GM12878 (cell line): ENCODE data around the gene PMP22. TPM values are rescaled to one million over a fixed set of nuclear protein-coding genes. Genes with fewer than 3 reads are reported as not detected.

ENCODE experiments used
- ATAC-seq: fragments of 200-7000 bp; cut with Tn5 transposase; 3 replicates; pipeline ENCODE4 v1.9.1; 2020; ENCODE audit warnings: mild to moderate bottlenecking, moderate library complexity
- BruUV-seq: library from RNA; stranded (reverse); fragments of 400-500 nt; replicated peaks from 2 replicates; lab custom pipeline; 2021; lab: Mats Ljungman, UMichigan
- CTCF ChIA-PET: fragments of 300-600 bp; sonication (Branson Sonifier 250); formaldehyde crosslinking; extraction: SDS; loops from one replicate; lab custom pipeline; 2021; ENCODE audit warnings: inconsistent platforms; lab: Yijun Ruan, JAX
- POLR2A ChIA-PET: fragments of 350-600 bp; formaldehyde crosslinking; extraction: SDS; loops from one replicate; lab custom pipeline; 2021; ENCODE audit warnings: inconsistent platforms; lab: Charles Lee
- RAD21 ChIA-PET: fragments of 300-600 bp; sonication (Branson Sonifier 250); formaldehyde crosslinking; loops from one replicate; lab custom pipeline; 2023; ENCODE audit warnings: antibody characterized with exemption; ENCODE audit not compliant: unreplicated experiment; lab: Charles Lee
- SMC1A ChIA-PET: fragments of 300-600 bp; sonication (Branson Sonifier 250); formaldehyde crosslinking; loops from one replicate; lab custom pipeline; 2023; ENCODE audit not compliant: unreplicated experiment, uncharacterized antibody; lab: Charles Lee
- DNase-seq: peaks from one replicate; pipeline ENCODE4 v3.0.0-alpha.2; 2011; ENCODE audit warnings: low read depth, low spot score
- FAIRE-seq: peaks from 3 replicates; lab custom pipeline; 2011; peaks lifted over from hg19 to GRCh38; lab: Jason Lieb, UNC
- H2AFZ ChIP-seq: 2 replicates; pipeline ENCODE4 v1.6.0; 2011; ENCODE audit warnings: low read depth, low read length, control low read depth; ENCODE audit not compliant: control insufficient read depth
- H3K27ac ChIP-seq: 2 replicates; pipeline ENCODE4 v1.5.1; 2011; ENCODE audit warnings: control low read depth; ENCODE audit not compliant: control insufficient read depth, insufficient read depth
- H3K27me3 ChIP-seq, 2 experiments: replicated peaks in 1 of 2; 2 replicates each; pipeline versions ENCODE4 v1.6.0 to v1.6.1; 2011; ENCODE audit warnings: low read length in 1 of 2; ENCODE audit not compliant: control insufficient read depth in 2 of 2, insufficient read depth in 2 of 2
- H3K36me3 ChIP-seq, 2 experiments: 2 replicates each; pipeline ENCODE4 v1.5.1; 2011; ENCODE audit warnings: low read length in 1 of 2; ENCODE audit not compliant: control insufficient read depth in 2 of 2, insufficient read depth in 2 of 2
- H3K4me1 ChIP-seq: 2 replicates; pipeline ENCODE4 v1.6.1; 2011; ENCODE audit warnings: mild to moderate bottlenecking, low read length, moderate library complexity, mixed read lengths; ENCODE audit not compliant: control insufficient read depth, insufficient read depth
- H3K4me2 ChIP-seq: 2 replicates; pipeline ENCODE4 v1.6.0; 2011; ENCODE audit warnings: control low read depth; ENCODE audit not compliant: control insufficient read depth, insufficient read depth
- H3K4me3 ChIP-seq: fragments of 200-600 bp; sonication (generic); 2 replicates; pipeline ENCODE4 v1.5.1; 2016
- H3K79me2 ChIP-seq: 2 replicates; pipeline ENCODE4 v1.6.0; 2011; ENCODE audit warnings: low read length; ENCODE audit not compliant: control insufficient read depth, insufficient read depth
- H3K9ac ChIP-seq: 2 replicates; pipeline ENCODE4 v1.8.0; 2011; ENCODE audit warnings: low read length, control low read depth, mixed read lengths; ENCODE audit not compliant: control insufficient read depth, insufficient read depth
- H3K9me3 ChIP-seq: replicated peaks from 3 replicates; pipeline ENCODE4 v1.5.1; 2011; ENCODE audit warnings: mild to moderate bottlenecking, low read length; ENCODE audit not compliant: control insufficient read depth, insufficient read depth
- H4K20me1 ChIP-seq: 2 replicates; pipeline ENCODE4 v1.6.0; 2011; ENCODE audit not compliant: control insufficient read depth, insufficient read depth
- ESRRA ChIP-seq: IDR thresholded peaks from 2 replicates; pipeline ENCODE4 v1.6.1; 2012; ENCODE audit warnings: mild to moderate bottlenecking, low read length, improper control_type of control experiment
- HDAC6 ChIP-seq: fragments of 200-600 bp; sonication (generic); IDR thresholded peaks from one replicate; pipeline ENCODE4 v1.8.0; 2017; ENCODE audit warnings: antibody characterized with exemption; ENCODE audit not compliant: unreplicated experiment
- NR2F1 ChIP-seq: fragments of 450-650 bp; conservative IDR thresholded peaks from 2 replicates; pipeline ENCODE4 v1.6.1; 2017; ENCODE audit warnings: mild to moderate bottlenecking
- PAX5 ChIP-seq: IDR thresholded peaks from 2 replicates; pipeline ENCODE4 v1.6.1; 2011; ENCODE audit warnings: low read depth, low read length, borderline replicate concordance
- RAD51 ChIP-seq: fragments of 450-650 bp; IDR thresholded peaks from 2 replicates; pipeline ENCODE4 v1.6.1; 2016; ENCODE audit warnings: moderate library complexity, mild to moderate bottlenecking, inconsistent platforms
- SREBF1 ChIP-seq: IDR thresholded peaks from 2 replicates; pipeline ENCODE4 v1.6.1; 2012; ENCODE audit warnings: mild to moderate bottlenecking, low read length
- STAT3 ChIP-seq: IDR thresholded peaks from 2 replicates; pipeline ENCODE4 v1.6.1; 2011; ENCODE audit warnings: low read depth, low read length, improper control_type of control experiment
- SUPT20H ChIP-seq: IDR thresholded peaks from 2 replicates; pipeline ENCODE4 v1.6.1; 2011; ENCODE audit warnings: low read depth, mild to moderate bottlenecking, low read length, moderate library complexity, borderline replicate concordance; ENCODE audit not compliant: control insufficient read depth
- TAF1 ChIP-seq: IDR thresholded peaks from 2 replicates; pipeline ENCODE4 v1.6.1; 2011; ENCODE audit warnings: mild to moderate bottlenecking, low read depth, low read length, borderline replicate concordance
- USF2 ChIP-seq: IDR thresholded peaks from 2 replicates; pipeline ENCODE4 v1.6.1; 2011; ENCODE audit warnings: low read depth, low read length, improper control_type of control experiment, borderline replicate concordance
- ZNF384 ChIP-seq: IDR thresholded peaks from 2 replicates; pipeline ENCODE4 v1.6.1; 2012; ENCODE audit warnings: low read depth, mild to moderate bottlenecking, low read length, improper control_type of control experiment, borderline replicate concordance
- ZNF622 ChIP-seq: fragments of 450-650 bp; IDR thresholded peaks from 2 replicates; pipeline ENCODE4 v1.6.1; 2017; ENCODE audit warnings: mild to moderate bottlenecking, inconsistent platforms
- WGBS: methylation state at CpG from one replicate; pipeline ENCODE4 v1.1.6; 2016; ENCODE audit warnings: low lambda C conversion rate; ENCODE audit not compliant: insufficient replicate concordance, insufficient coverage; ENCODE audit errors: missing lambda C conversion rate; 5-methylcytosine and 5-hydroxymethylcytosine counted together
- in situ Hi-C: fragments of 300-500 bp; cut with MboI; formaldehyde crosslinking; loops from 9 replicates; pipeline ENCODE4 v1.14.3; 2018; ENCODE audit warnings: mixed read lengths
- intact Hi-C: fragments of 100-400 bp; cut with micrococcal nuclease; formaldehyde crosslinking; loops from one replicate; pipeline ENCODE4 v1.14.2; 2022; ENCODE audit not compliant: unreplicated experiment
- polyA plus RNA-seq, 11 experiments: library from polyadenylated mRNA; depleted of rRNA in 4 of 11; unstranded in 6 of 11; stranded (reverse) in 5 of 11; fragments of >200 nt; fragmentation: Nextera tagmentation in 4 of 11; fragmentation: Illumina TruSeq in 1 of 11; extraction: Ambion mirVana in 4 of 11; extraction: Trizol in 1 of 11; gene quantifications; 1 replicate in 1 of 11; 2 replicates in 10 of 11; pipeline versions ENCODE4 v1.2.1 to v1.2.3, GENCODE V29; 2011 to 2016; ENCODE audit warnings: inconsistent platforms in 2 of 11, missing spikeins in 2 of 11, low read depth in 1 of 11
- total RNA-seq, 4 experiments: library from RNA; depleted of rRNA in 3 of 4; stranded (reverse); fragments of >200 nt in 3 of 4; fragmentation: Illumina TruSeq in 1 of 4; extraction: Trizol in 1 of 4; gene quantifications; 2 replicates each; pipeline versions ENCODE4 v1.2.1 to v1.2.3, GENCODE V29; 2013 to 2021
- TF ChIP-seq, protein P1 (sequence below): fragments of 450-650 bp; IDR thresholded peaks from 2 replicates; pipeline ENCODE4 v1.6.1; 2017; ENCODE audit warnings: mild to moderate bottlenecking
- TF ChIP-seq, protein P2 (sequence below): IDR thresholded peaks from 2 replicates; pipeline ENCODE4 v1.6.1; 2012; ENCODE audit warnings: low read length, inconsistent platforms

PMP22 gene
- total and polyA plus RNA-seq, 10 of the 15 experiments (the other 5 are each of a cell fraction or from before 2014, with no cell fraction given): 0.59 TPM; not detected in 9

DNA sequence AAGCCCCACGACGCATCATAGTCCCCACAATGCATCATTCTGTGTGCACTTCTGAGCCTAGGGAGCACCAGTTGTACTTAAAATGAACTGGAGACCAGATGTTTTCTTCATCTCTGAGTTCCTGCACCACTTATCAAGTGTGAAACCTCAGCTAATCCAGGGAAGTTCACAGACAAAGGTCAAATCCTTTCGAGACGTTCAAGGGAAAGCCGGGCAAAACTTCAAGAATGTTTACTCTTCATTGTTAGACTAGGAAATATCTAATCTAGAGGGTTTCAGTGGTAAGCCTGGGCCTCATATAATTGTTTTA is 4.6 kb upstream of the PMP22 start:
- H2AFZ ChIP-seq: no peak overlapping the region
- no peaks in the 10 kb centered on the region for H4K20me1 ChIP-seq
- H3K27ac ChIP-seq: no peak overlapping the region
- no peaks in the 10 kb centered on the region for H3K79me2 ChIP-seq
- no peak overlapping the region for H3K4me2 ChIP-seq
- ATAC-seq (no peak), DNase-seq (no peak), FAIRE-seq (no peak)
- H3K36me3 ChIP-seq: no peaks in the 10 kb centered on the region
- no peak overlapping the region for H3K9ac ChIP-seq
- POLR2A ChIA-PET: no interaction called here
- RAD21 ChIA-PET: no interaction called here
- CTCF ChIA-PET: no interaction called here
- intact Hi-C loops (no loop called here), in situ Hi-C loops (loop anchor here (25.0 kb wide), 1 partner anchor 718 kb away; the partner anchor contains the start of genes TTC19 and ZSWIM7)
- no peaks in the 10 kb centered on the region for H3K27me3 ChIP-seq
- 37% methylated on average over 5 of the region's 5 CpGs for WGBS
- no peaks in the 10 kb centered on the region for H3K4me1 ChIP-seq
- no TSS peak for BruUV-seq
- SMC1A ChIA-PET: no interaction called here
- TF ChIP-seq ZNF384 (no peak), ESRRA (no peak)
- TF ChIP-seq, protein P1, sequence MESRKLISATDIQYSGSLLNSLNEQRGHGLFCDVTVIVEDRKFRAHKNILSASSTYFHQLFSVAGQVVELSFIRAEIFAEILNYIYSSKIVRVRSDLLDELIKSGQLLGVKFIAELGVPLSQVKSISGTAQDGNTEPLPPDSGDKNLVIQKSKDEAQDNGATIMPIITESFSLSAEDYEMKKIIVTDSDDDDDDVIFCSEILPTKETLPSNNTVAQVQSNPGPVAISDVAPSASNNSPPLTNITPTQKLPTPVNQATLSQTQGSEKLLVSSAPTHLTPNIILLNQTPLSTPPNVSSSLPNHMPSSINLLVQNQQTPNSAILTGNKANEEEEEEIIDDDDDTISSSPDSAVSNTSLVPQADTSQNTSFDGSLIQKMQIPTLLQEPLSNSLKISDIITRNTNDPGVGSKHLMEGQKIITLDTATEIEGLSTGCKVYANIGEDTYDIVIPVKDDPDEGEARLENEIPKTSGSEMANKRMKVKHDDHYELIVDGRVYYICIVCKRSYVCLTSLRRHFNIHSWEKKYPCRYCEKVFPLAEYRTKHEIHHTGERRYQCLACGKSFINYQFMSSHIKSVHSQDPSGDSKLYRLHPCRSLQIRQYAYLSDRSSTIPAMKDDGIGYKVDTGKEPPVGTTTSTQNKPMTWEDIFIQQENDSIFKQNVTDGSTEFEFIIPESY: no peak
- no peaks in the 10 kb centered on the region for H3K9me3 ChIP-seq
- no peak overlapping the region for H3K4me3 ChIP-seq

- no TSS peak for BruUV-seq
- in situ Hi-C loops: loop anchor here (25.0 kb wide), 1 partner anchor 718 kb away; the partner anchor contains the start of genes TTC19 and ZSWIM7
- SMC1A ChIA-PET: no interaction called here
- Histone ChIP-seq H4K20me1 (no peaks in the 10 kb centered on the region), H3K9me3 (no peaks in the 10 kb centered on the region), H3K36me3 (no peaks in the 10 kb centered on the region), H3K4me2 (no peak overlapping the region), H3K4me3 (no peak overlapping the region), H3K9ac (no peak overlapping the region), H3K27ac (no peak overlapping the region), H2AFZ (no peak overlapping the region), H3K79me2 (no peaks in the 10 kb centered on the region), H3K27me3 (no peaks in the 10 kb centered on the region), H3K4me1 (no peaks in the 10 kb centered on the region)
- FAIRE-seq (no peak), ATAC-seq (no peak), DNase-seq (no peak)
- POLR2A ChIA-PET: no interaction called here
- RAD21 ChIA-PET: no interaction called here
- CTCF ChIA-PET: interaction anchor here (0.7 kb wide), 1 partner anchor 25 kb away, joined by 3 read pairs; no protein-coding TSS in a partner anchor
- intact Hi-C loops: no loop called here
- WGBS: 8% methylated on average over 7 of the region's 7 CpGs
- TF ChIP-seq SUPT20H (no peak), STAT3 (no peak), ESRRA (no peak), USF2 (no peak), NR2F1 (no peak), TAF1 (no peak), PAX5 (no peak), SREBF1 (no peak), HDAC6 (no peak), ZNF622 (no peak), RAD51 (no peak)
- TF ChIP-seq, protein P2, sequence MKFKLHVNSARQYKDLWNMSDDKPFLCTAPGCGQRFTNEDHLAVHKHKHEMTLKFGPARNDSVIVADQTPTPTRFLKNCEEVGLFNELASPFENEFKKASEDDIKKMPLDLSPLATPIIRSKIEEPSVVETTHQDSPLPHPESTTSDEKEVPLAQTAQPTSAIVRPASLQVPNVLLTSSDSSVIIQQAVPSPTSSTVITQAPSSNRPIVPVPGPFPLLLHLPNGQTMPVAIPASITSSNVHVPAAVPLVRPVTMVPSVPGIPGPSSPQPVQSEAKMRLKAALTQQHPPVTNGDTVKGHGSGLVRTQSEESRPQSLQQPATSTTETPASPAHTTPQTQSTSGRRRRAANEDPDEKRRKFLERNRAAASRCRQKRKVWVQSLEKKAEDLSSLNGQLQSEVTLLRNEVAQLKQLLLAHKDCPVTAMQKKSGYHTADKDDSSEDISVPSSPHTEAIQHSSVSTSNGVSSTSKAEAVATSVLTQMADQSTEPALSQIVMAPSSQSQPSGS: no peak
Observed at GRCh38 chr17:15269087-15269779, 4.1 kb upstream of the PMP22 start.
